Endothelial cell of umbilical vein (primary cell): ENCODE results near the gene TCIRG1. TPM values are rescaled to one million over a fixed set of nuclear protein-coding genes. Genes with fewer than 3 reads are reported as not detected.

Experiments used
- BruUV-seq: library from RNA; stranded (reverse); fragments of 400-500 nt; replicated peaks from 2 replicates; lab custom pipeline; 2021; lab: Mats Ljungman, UMichigan
- CTCF ChIA-PET: fragments of 300-600, 350-600 bp; sonication (Branson Sonifier 250); formaldehyde crosslinking; loops from one replicate; lab custom pipeline; 2021; ENCODE audit warnings: antibody characterized with exemption, inconsistent platforms; lab: Charles Lee
- POLR2A ChIA-PET: fragments of 300-600, 350-600 bp; sonication (Branson Sonifier 250); formaldehyde crosslinking; loops from one replicate; lab custom pipeline; 2021; ENCODE audit warnings: antibody characterized with exemption, inconsistent platforms; lab: Charles Lee
- DNase-seq: peaks from one replicate; pipeline ENCODE4 v3.0.0-alpha.2; 2011; ENCODE audit warnings: low read depth, low spot score
- FAIRE-seq: peaks from 2 replicates; lab custom pipeline; 2011; peaks lifted over from hg19 to GRCh38; lab: Jason Lieb, UNC
- H2AFZ ChIP-seq: 2 replicates; pipeline ENCODE4 v1.6.0; 2012; ENCODE audit warnings: low read depth, low read length, control low read depth, inconsistent platforms
- H3K27ac ChIP-seq: 2 replicates; pipeline ENCODE4 v1.5.1; 2011; ENCODE audit warnings: low read depth, mild to moderate bottlenecking, control low read depth, low read length, moderate library complexity; ENCODE audit not compliant: insufficient read depth
- H3K27me3 ChIP-seq, 2 experiments: 2 replicates each; pipeline versions ENCODE4 v1.6.0 to v1.6.1; 2011; ENCODE audit warnings: low read length in 2 of 2, mixed read lengths in 1 of 2; ENCODE audit not compliant: control insufficient read depth in 2 of 2, insufficient read depth in 2 of 2
- H3K36me3 ChIP-seq, 2 experiments: 2 replicates in 1 of 2; 3 replicates in 1 of 2; pipeline ENCODE4 v1.5.1; 2011; ENCODE audit warnings: low read length in 2 of 2, mild to moderate bottlenecking in 1 of 2, moderate library complexity in 1 of 2; ENCODE audit not compliant: control insufficient read depth in 2 of 2, insufficient read depth in 2 of 2; ENCODE audit errors: extremely low read depth in 1 of 2
- H3K4me1 ChIP-seq: 3 replicates; pipeline ENCODE4 v1.5.1; 2011; ENCODE audit warnings: mild to moderate bottlenecking, low read length; ENCODE audit not compliant: control insufficient read depth, insufficient read depth; ENCODE audit errors: extremely low read depth
- H3K4me2 ChIP-seq: 2 replicates; pipeline ENCODE4 v1.6.1; 2011; ENCODE audit warnings: low read length, control low read depth, mixed read lengths; ENCODE audit not compliant: insufficient read depth
- H3K4me3 ChIP-seq, 3 experiments: fragments of 200-600 bp in 1 of 3; sonication (generic), shearing (Covaris generic) in 1 of 3; replicated peaks in 1 of 3; 2 replicates each; pipeline ENCODE4 v1.5.1; 2011 to 2016; ENCODE audit warnings: control low read depth in 3 of 3, low read length in 3 of 3, mild to moderate bottlenecking in 2 of 3, inconsistent platforms in 1 of 3, low read depth in 1 of 3, moderate library complexity in 1 of 3; ENCODE audit not compliant: insufficient read depth in 1 of 3
- H3K79me2 ChIP-seq: 2 replicates; pipeline ENCODE4 v1.6.0; 2012; ENCODE audit warnings: low read length, inconsistent platforms; ENCODE audit not compliant: control insufficient read depth, insufficient read depth
- H3K9ac ChIP-seq: replicated peaks from 2 replicates; pipeline ENCODE3; 2011; ENCODE audit warnings: low read length, control low read depth; ENCODE audit not compliant: insufficient read depth; ENCODE audit errors: extremely low read depth
- H3K9me1 ChIP-seq: replicated peaks from 3 replicates; pipeline ENCODE4 v1.6.0; 2011; ENCODE audit warnings: mild to moderate bottlenecking, low read length; ENCODE audit not compliant: control insufficient read depth, insufficient read depth; ENCODE audit errors: extremely low read depth
- H3K9me3 ChIP-seq: replicated peaks from 2 replicates; pipeline ENCODE4 v1.5.1; 2012; ENCODE audit warnings: low read length, inconsistent platforms; ENCODE audit not compliant: control insufficient read depth, insufficient read depth
- H4K20me1 ChIP-seq: replicated peaks from 2 replicates; pipeline ENCODE3; 2011; ENCODE audit warnings: mild to moderate bottlenecking, low read length; ENCODE audit not compliant: control insufficient read depth, insufficient read depth; ENCODE audit errors: extremely low read depth
- FOS ChIP-seq: IDR thresholded peaks from 2 replicates; pipeline ENCODE4 v1.6.1; 2011; ENCODE audit warnings: mild to moderate bottlenecking, low read length, moderate library complexity, borderline replicate concordance; ENCODE audit not compliant: insufficient read depth
- JUN ChIP-seq: IDR thresholded peaks from 2 replicates; pipeline ENCODE4 v1.6.1; 2011; ENCODE audit warnings: borderline replicate concordance, low read depth; ENCODE audit not compliant: insufficient read length, insufficient read depth
- dilution Hi-C: fragments of 300-500 bp; cut with MboI; formaldehyde crosslinking; loops from one replicate; pipeline ENCODE4 v1.15.0; 2019; ENCODE audit warnings: low sequenced_read_pairs; ENCODE audit not compliant: extremely low pct_ligation_motif_present
- intact Hi-C: fragments of 100-400 bp; cut with micrococcal nuclease; formaldehyde crosslinking; loops from one replicate; pipeline ENCODE4 v1.10.0; 2022
- microRNA-seq: library from miRNA; unstranded; fragments of <30 nt; microRNA quantifications from one replicate; pipeline ENCODE4 v1.2.0, GENCODE V29; 2021; ENCODE audit warnings: borderline number of aligned reads, borderline replicate concordance
- polyA plus RNA-seq, 4 experiments: library from polyadenylated mRNA; depleted of rRNA in 3 of 4; stranded (reverse) in 3 of 4; unstranded in 1 of 4; fragments of >200 nt; gene quantifications; 2 replicates each; pipeline versions ENCODE4 v1.2.1 to v1.2.3, GENCODE V29; 2011 to 2012; ENCODE audit warnings: missing spikeins in 1 of 4
- small RNA-seq: library from RNA; depleted of rRNA; stranded (forward); fragments of <200 nt; gene quantifications from one replicate; pipeline ENCODE3, GENCODE V24; 2012; ENCODE audit warnings: low replicate concordance, low read depth; ENCODE audit not compliant: insufficient read depth, insufficient read length
- total RNA-seq: library from RNA; stranded (reverse); gene quantifications from 2 replicates; pipeline ENCODE4 v1.2.3, GENCODE V29; 2021

TCIRG1 gene
- total and polyA plus RNA-seq, 2 donors (not counting 3 experiments of a cell fraction or from before 2014, with no cell fraction given) = 134 to 183 TPM

GRCh38 chr11:68099474-68100405 lies 60.9 kb downstream of the TCIRG1 start:
- FAIRE-seq (peak; percentile 71), DNase-seq (peak; percentile 92)
- Histone ChIP-seq H3K27me3 (no peaks in the 10 kb centered on the region), H3K9ac (peak overlapping the region; percentile 39), H3K4me1 (peaks cover 22% of the 10 kb centered on the region), H2AFZ (peak overlapping the region; percentile 56), H3K27ac (peak overlapping the region; percentile 70), H3K4me2 (peak overlapping the region; percentile 70), H3K79me2 (no peaks in the 10 kb centered on the region), H3K9me3 (no peaks in the 10 kb centered on the region), H4K20me1 (no peaks in the 10 kb centered on the region), H3K9me1 (no peaks in the 10 kb centered on the region), H3K36me3 (no peaks in the 10 kb centered on the region), H3K4me3 (peak overlapping the region in 1 of 3 experiments; percentile 48)
- intact Hi-C loops (loop anchor here (2.0 kb wide), 1 partner anchor 21 kb away; the partner anchor contains the start of gene CHKA), dilution Hi-C loops (no loop called here)
- BruUV-seq = no TSS peak
- ChIA-PET CTCF (interaction anchor here (0.7 to 1.6 kb wide), 4 partner anchors 9 to 48 kb away, joined by 3 read pairs; no protein-coding TSS in a partner anchor), POLR2A (no interaction called here)
- no peak for TF ChIP-seq FOS
- TF ChIP-seq JUN = no peak

Small RNAs within 50 kb of the gene (microRNA-seq; reads per million reads assigned to microRNA genes)
- not detected for gene MIR4691
- not detected for gene MIR6753
- gene MIR7113 = not detected

Small RNAs within 50 kb of the gene (small RNA-seq; reads per million reads assigned to genes)
- not detected for gene MIR6753

Other genes with a start within 250 kb of the TCIRG1 start
- 10.6 and 11.5 TPM in 2 replicates for gene UNC93B1, start 34.9 kb upstream of the TCIRG1 start, total RNA-seq
- gene UNC93B1, start 34.9 kb upstream of the TCIRG1 start, polyA plus RNA-seq = 18.9 and 22.0 TPM in 2 replicates
- gene ALDH3B1, start 28.7 kb upstream of the TCIRG1 start, total RNA-seq = 0.13 and 0.37 TPM in 2 replicates
- 1.0 TPM in 2 replicates for gene ALDH3B1, start 28.7 kb upstream of the TCIRG1 start, polyA plus RNA-seq
- 150 and 170 TPM in 2 replicates for gene NDUFS8, start 8.3 kb upstream of the TCIRG1 start, total RNA-seq
- gene NDUFS8, start 8.3 kb upstream of the TCIRG1 start, polyA plus RNA-seq = 166 and 220 TPM in 2 replicates
- 21.3 and 25.1 TPM in 2 replicates for gene CHKA, start 82.4 kb downstream of the TCIRG1 start, total RNA-seq
- gene CHKA, start 82.4 kb downstream of the TCIRG1 start, polyA plus RNA-seq = 18.2 and 21.4 TPM in 2 replicates
- 35.6 and 36.3 TPM in 2 replicates for gene KMT5B, start 174.3 kb downstream of the TCIRG1 start, total RNA-seq
- 7.1 and 10.1 TPM in 2 replicates for gene KMT5B, start 174.3 kb downstream of the TCIRG1 start, polyA plus RNA-seq
- 26.4 and 28.4 TPM in 2 replicates for gene C11orf24, start 232.9 kb downstream of the TCIRG1 start, total RNA-seq
- 34.1 and 40.4 TPM in 2 replicates for gene C11orf24, start 232.9 kb downstream of the TCIRG1 start, polyA plus RNA-seq